Activated CD8-positive, alpha-beta T cell treated with anti-CD3 and anti-CD28 coated beads for 36 hours (primary cell): ENCODE data around the gene VANGL2. TPM values are rescaled to one million over a fixed set of nuclear protein-coding genes. Genes with fewer than 3 reads are reported as not detected.
A peak's percentile ranks its signal among the peaks of the same experiment; 100 is the strongest.

ENCODE experiments used
- ATAC-seq: fragments of 200-7000 bp; cut with Tn5 transposase; one replicate; pipeline ENCODE4 v1.10.0; 2021; ENCODE audit warnings: mild to moderate bottlenecking, moderate library complexity
- CTCF ChIA-PET: fragments of 350-600 bp; sonication (Branson Sonifier 250); formaldehyde crosslinking; loops from one replicate; lab custom pipeline; 2021; ENCODE audit warnings: antibody characterized with exemption; lab: Charles Lee
- POLR2A ChIA-PET: fragments of 350-600 bp; sonication (Branson Sonifier 250); formaldehyde crosslinking; loops from one replicate; lab custom pipeline; 2021; ENCODE audit warnings: antibody characterized with exemption; lab: Charles Lee
- DNase-seq: peaks from one replicate; pipeline ENCODE4 v3.0.0-alpha.2; 2020
- H3K27ac Mint-ChIP-seq: one replicate; pipeline ENCODE4 v1.8.0; 2021; ENCODE audit warnings: mild to moderate bottlenecking, mixed read lengths
- H3K27me3 Mint-ChIP-seq: one replicate; pipeline ENCODE4 v1.8.0; 2021; ENCODE audit warnings: mixed read lengths
- H3K36me3 Mint-ChIP-seq: one replicate; pipeline ENCODE4 v1.8.0; 2021; ENCODE audit warnings: low read depth, mixed read lengths
- H3K4me1 Mint-ChIP-seq: one replicate; pipeline ENCODE4 v1.8.0; 2021; ENCODE audit warnings: low read depth, mixed read lengths
- H3K4me3 Mint-ChIP-seq: one replicate; pipeline ENCODE4 v1.8.0; 2021; ENCODE audit warnings: mild to moderate bottlenecking, moderate library complexity, mixed read lengths
- H3K9me3 Mint-ChIP-seq: one replicate; pipeline ENCODE4 v1.8.0; 2021; ENCODE audit warnings: mixed read lengths
- intact Hi-C: fragments of 100-400 bp; cut with micrococcal nuclease; formaldehyde crosslinking; loops from one replicate; pipeline ENCODE4 v1.10.0; 2022
- total RNA-seq, 2 experiments: library from RNA; stranded (reverse); gene quantifications; one replicate each; pipeline ENCODE4 v1.2.3, GENCODE V29; 2021
- TF ChIP-seq, protein P1 (sequence below): fragments of 200-600 bp; IDR thresholded peaks from one replicate; pipeline ENCODE4 v1.8.0; 2022; ENCODE audit warnings: antibody characterized with exemption, mild to moderate bottlenecking

VANGL2 gene
- total RNA-seq, 2 experiments from 2014 or later, result 0.16 to 0.40 TPM

DNA sequence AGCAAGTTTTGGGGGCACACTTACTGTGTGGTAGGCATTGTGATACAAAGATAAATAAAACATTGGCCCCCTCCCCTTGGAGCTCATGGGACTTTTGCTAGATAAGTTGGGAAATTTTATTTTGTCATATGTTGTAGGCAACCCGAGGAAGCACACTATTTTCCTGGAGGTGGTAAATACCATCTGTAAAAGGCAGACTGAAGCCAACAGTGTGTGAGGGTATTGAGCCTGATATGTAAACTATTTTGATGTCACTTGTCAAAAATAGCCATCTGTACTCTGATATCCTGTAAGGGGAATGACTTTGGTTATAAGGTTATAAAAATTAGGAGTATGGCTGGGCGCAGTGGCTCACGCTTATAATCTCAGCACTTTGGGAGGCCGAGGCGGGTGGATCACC is 30.6 kb downstream of the VANGL2 start:
- Mint-ChIP-seq H3K27ac (peak overlapping the region; percentile 94), H3K9me3 (peaks cover 28% of the 10 kb centered on the region), H3K27me3 (no peaks in the 10 kb centered on the region), H3K36me3 (peaks cover 35% of the 10 kb centered on the region), H3K4me1 (peaks cover 75% of the 10 kb centered on the region), H3K4me3 (no peak overlapping the region)
- ChIA-PET CTCF (interaction anchor here (0.9 to 4.9 kb wide), 6 partner anchors 21 to 244 kb away, joined by 3 to 74 read pairs (median 6); no protein-coding TSS in a partner anchor), POLR2A (interaction anchor here (0.9 to 5.9 kb wide), 6 partner anchors 25 to 177 kb away, joined by 3 to 23 read pairs (median 5); partner anchors contain the start of gene SLAMF6)
- TF ChIP-seq, protein P1, sequence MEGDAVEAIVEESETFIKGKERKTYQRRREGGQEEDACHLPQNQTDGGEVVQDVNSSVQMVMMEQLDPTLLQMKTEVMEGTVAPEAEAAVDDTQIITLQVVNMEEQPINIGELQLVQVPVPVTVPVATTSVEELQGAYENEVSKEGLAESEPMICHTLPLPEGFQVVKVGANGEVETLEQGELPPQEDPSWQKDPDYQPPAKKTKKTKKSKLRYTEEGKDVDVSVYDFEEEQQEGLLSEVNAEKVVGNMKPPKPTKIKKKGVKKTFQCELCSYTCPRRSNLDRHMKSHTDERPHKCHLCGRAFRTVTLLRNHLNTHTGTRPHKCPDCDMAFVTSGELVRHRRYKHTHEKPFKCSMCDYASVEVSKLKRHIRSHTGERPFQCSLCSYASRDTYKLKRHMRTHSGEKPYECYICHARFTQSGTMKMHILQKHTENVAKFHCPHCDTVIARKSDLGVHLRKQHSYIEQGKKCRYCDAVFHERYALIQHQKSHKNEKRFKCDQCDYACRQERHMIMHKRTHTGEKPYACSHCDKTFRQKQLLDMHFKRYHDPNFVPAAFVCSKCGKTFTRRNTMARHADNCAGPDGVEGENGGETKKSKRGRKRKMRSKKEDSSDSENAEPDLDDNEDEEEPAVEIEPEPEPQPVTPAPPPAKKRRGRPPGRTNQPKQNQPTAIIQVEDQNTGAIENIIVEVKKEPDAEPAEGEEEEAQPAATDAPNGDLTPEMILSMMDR, result no peak
- DNase-seq (no peak), ATAC-seq (no peak)
- intact Hi-C loops, result loop anchor here (5.0 kb wide), 1 partner anchor 91 kb away; the partner anchor contains the start of gene SLAMF6

DNA sequence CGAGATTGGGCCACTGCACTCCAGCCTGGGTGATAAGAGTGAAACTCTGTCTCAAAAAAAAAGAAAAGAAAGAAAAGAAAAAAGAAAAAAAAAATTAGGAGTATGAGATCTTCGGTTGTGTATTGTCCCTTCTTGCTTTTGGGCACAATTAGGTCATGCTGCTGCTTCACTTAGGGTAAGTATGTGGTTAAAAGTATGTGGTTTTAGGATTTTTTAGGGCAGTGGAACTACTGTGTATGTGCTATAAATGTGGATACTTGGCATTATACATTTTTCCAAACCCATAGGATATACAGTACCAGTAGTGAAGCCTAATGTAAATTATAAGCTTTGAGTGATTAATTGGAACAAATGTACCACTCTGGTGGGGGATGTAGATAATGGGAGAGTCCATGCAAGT is 31.2 kb downstream of the VANGL2 start:
- ATAC-seq (no peak), DNase-seq (no peak)
- Mint-ChIP-seq H3K36me3 (peaks cover 37% of the 10 kb centered on the region), H3K27ac (peak overlapping the region; percentile 94), H3K4me3 (no peak overlapping the region), H3K9me3 (peaks cover 28% of the 10 kb centered on the region), H3K4me1 (peaks cover 78% of the 10 kb centered on the region), H3K27me3 (no peaks in the 10 kb centered on the region)
- CTCF ChIA-PET, result interaction anchor here (0.9 to 4.9 kb wide), 3 partner anchors 36 to 177 kb away, joined by 3 to 74 read pairs (median 15); no protein-coding TSS in a partner anchor
- intact Hi-C loops, result loop anchor here (5.0 kb wide), 1 partner anchor 91 kb away; the partner anchor contains the start of gene SLAMF6
- TF ChIP-seq, protein P1, result no peak
- POLR2A ChIA-PET, result interaction anchor here (0.9 to 5.9 kb wide), 6 partner anchors 22 to 176 kb away, joined by 3 to 23 read pairs (median 4); partner anchors contain the start of gene SLAMF6

- Mint-ChIP-seq H3K4me1 (peaks cover 85% of the 10 kb centered on the region), H3K9me3 (peaks cover 28% of the 10 kb centered on the region), H3K27me3 (no peaks in the 10 kb centered on the region), H3K27ac (peak overlapping the region; percentile 94), H3K36me3 (peaks cover 37% of the 10 kb centered on the region), H3K4me3 (peak overlapping the region; percentile 14)
- POLR2A ChIA-PET, result interaction anchor here (0.9 to 5.9 kb wide), 7 partner anchors 21 to 176 kb away, joined by 3 to 23 read pairs (median 3); partner anchors contain the start of gene SLAMF6
- ATAC-seq (peak; percentile 49), DNase-seq (peak; percentile 30)
- intact Hi-C loops, result loop anchor here (5.0 kb wide), 1 partner anchor 90 kb away; the partner anchor contains the start of gene SLAMF6
- TF ChIP-seq, protein P1, result no peak
- CTCF ChIA-PET, result interaction anchor here (0.9 to 1.1 kb wide), 3 partner anchors 19 to 200 kb away, joined by 3 to 4 read pairs (median 4); no protein-coding TSS in a partner anchor
These were observed 32.0 kb downstream of the VANGL2 start for GRCh38 chr1:160432371-160432786.

DNA sequence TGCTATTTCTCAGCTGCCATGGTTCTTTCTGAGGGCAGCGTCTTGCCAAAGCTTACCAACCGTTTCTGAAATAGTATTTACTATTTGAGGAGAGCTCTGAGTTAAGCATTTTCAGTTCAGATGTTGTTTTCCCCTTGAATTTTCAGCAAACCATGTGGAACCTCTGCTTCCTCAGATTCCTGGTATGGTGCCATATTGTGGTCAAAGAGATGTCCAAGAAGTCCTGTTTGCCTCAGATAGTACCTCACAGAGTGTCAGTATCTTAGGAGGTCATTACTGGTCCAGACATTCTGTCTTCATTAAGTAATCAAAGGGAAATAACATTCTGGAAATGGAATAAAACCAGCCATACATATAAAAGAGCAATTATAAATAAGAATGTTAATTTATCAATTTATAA is 36.6 kb downstream of the VANGL2 start:
- Mint-ChIP-seq H3K27ac (peak overlapping the region; percentile 93), H3K4me3 (peak overlapping the region; percentile 66), H3K36me3 (peaks cover 39% of the 10 kb centered on the region), H3K27me3 (no peaks in the 10 kb centered on the region), H3K9me3 (peaks cover 28% of the 10 kb centered on the region), H3K4me1 (peaks cover 59% of the 10 kb centered on the region)
- ATAC-seq (no peak), DNase-seq (no peak)
- TF ChIP-seq, protein P1, result no peak
- CTCF ChIA-PET, result no interaction called here
- POLR2A ChIA-PET, result interaction anchor here (1.0 kb wide), 1 partner anchor 69 kb away, joined by 3 read pairs; no protein-coding TSS in a partner anchor
- intact Hi-C loops, result no loop called here
